Ramos (cell line): ENCODE measurements around the gene BPGM.

Experiments
- in situ Hi-C: fragments of 300-500 bp; cut with MboI; formaldehyde crosslinking; loops from one replicate; pipeline ENCODE4 v1.14.3; 2022; ENCODE audit warnings: low sequenced_read_pairs; ENCODE audit not compliant: unreplicated experiment

BPGM gene

GRCh38 chr7:134646425-134647305, at the start of gene BPGM:
BPGM (plus strand) TSS chr7:134646853; CDS start chr7:134661508, 14,655 bp downstream.
- in situ Hi-C loops: no loop called here

GRCh38 chr7:134599371-134599770, 47.3 kb upstream of the BPGM start:
- in situ Hi-C loops: no loop called here

GRCh38 chr7:134601459-134601858, 45.2 kb upstream of the BPGM start:
- in situ Hi-C loops: loop anchor here (25.0 kb wide), 1 partner anchor 164 kb away; no protein-coding TSS in a partner anchor

- in situ Hi-C loops: loop anchor here (25.0 kb wide), 1 partner anchor 166 kb away; no protein-coding TSS in a partner anchor
These were observed 43.7 kb upstream of the BPGM start for GRCh38 chr7:134602881-134603451.

GRCh38 chr7:134605978-134606923, 40.4 kb upstream of the BPGM start:
- in situ Hi-C loops: loop anchor here (25.0 kb wide), 1 partner anchor 169 kb away; no protein-coding TSS in a partner anchor

GRCh38 chr7:134611611-134612151, 35.0 kb upstream of the BPGM start:
- in situ Hi-C loops: loop anchor here (25.0 kb wide), 1 partner anchor 174 kb away; no protein-coding TSS in a partner anchor

GRCh38 chr7:134612197-134612596, 34.5 kb upstream of the BPGM start:
- in situ Hi-C loops: loop anchor here (25.0 kb wide), 1 partner anchor 175 kb away; no protein-coding TSS in a partner anchor

- in situ Hi-C loops: loop anchor here (25.0 kb wide), 1 partner anchor 176 kb away; no protein-coding TSS in a partner anchor
These were observed 32.9 kb upstream of the BPGM start for GRCh38 chr7:134613623-134614347.

- in situ Hi-C loops: loop anchor here (25.0 kb wide), 1 partner anchor 179 kb away; no protein-coding TSS in a partner anchor
These were observed 30.0 kb upstream of the BPGM start for GRCh38 chr7:134616611-134617010.

DNA sequence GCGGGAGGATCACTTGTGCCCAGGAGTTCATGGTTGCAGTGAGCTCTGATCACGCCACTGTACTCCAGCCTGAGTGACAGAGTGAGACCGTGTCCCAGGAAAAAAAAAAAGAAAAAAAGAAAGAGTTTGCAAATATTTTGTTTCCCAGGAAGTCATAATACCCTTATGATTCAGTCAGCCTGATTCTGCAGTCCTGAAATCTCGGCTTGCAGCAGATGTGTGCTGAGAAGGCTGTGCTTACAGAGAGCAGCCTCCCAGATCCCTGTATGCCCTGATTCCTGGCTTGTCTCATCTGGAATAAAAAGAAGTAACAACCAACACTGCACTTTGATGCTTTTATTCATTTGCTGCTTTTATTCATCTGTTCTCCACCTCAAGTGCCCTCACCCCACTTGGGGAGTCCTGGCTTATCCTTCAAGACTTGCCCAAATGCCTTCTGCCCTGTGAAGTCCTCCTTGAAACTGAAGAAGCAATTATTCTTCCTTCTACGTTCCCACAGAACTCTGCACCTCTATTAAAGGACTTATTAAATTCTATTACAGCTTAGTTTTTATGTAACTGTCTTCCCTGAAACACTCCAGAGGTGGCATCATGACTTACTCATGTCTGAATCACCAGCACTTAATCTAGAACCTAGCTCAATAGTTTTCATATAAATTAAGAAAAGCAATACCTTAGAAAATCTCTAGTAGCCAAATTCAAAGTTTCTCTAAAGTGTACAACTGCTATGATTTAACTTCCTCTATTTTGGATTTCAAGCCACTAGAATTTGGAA, 27.7 kb upstream of the BPGM start:
- in situ Hi-C loops: loop anchor here (25.0 kb wide), 1 partner anchor 182 kb away; no protein-coding TSS in a partner anchor

DNA sequence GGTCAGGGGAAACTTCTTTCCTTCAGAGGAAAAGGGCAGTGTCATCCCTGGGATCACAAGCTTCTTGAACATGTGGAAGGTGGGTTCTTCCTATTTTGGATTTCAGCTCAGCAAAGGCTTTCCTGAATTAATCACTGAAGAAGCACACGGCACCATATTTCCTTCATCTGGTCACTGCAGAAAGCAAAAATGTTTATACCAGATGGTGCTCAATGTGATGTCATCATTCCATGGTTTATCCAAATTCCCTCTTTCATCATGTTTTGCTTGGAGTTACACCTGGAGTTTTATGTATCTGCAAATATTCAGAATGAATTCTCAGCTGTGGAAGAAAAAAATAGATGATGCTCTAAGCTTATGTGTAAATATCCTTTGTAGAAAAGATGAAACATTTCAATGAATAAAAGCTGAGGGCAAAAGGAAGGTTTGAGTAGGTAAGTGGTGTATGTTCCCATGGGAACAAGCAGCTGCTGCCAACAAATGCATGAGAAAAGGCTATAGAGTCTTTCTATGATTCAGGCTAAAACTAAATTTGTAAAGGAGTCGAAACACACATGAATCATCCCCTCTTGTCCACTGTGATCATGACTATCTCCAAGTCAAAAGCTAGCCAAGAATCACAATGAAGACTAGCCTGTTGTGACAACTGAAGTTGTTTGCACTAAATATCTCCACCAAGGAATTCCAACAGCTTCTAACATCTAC, 26.9 kb upstream of the BPGM start:
- in situ Hi-C loops: loop anchor here (25.0 kb wide), 1 partner anchor 182 kb away; no protein-coding TSS in a partner anchor

DNA sequence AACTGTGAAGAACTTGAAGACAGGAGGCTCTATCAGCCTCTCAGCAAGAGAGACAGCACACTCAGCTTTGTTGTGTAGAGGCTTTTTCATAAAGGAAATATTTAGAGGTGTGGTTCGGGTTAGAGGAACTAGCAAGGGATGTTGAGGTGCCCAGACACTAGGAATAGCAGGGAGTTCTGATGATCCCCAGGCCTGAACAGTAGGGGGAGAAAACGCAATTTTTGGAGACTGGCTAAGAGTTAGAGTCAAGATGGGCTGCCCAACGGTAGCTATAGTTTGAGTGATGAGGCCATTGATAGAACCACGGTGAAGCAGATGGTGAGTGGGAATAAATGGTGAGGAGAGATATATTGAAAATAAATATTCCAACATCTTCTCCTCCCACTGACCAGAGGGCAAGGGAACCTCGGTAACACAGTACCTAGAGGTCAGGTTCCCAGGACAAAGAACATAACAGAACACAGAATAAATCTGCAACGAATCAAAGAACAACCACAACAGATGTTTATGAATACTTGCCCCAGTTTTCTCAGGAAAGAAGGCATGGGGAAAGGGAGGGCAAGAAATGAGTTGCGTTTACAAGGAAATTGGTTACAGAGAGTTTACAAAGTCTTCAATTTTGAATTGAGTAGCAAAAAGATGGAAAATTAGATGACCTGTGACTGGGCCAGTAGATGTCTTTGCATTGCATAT, 24.2 kb upstream of the BPGM start:
- in situ Hi-C loops: loop anchor here (25.0 kb wide), 1 partner anchor 185 kb away; no protein-coding TSS in a partner anchor

DNA sequence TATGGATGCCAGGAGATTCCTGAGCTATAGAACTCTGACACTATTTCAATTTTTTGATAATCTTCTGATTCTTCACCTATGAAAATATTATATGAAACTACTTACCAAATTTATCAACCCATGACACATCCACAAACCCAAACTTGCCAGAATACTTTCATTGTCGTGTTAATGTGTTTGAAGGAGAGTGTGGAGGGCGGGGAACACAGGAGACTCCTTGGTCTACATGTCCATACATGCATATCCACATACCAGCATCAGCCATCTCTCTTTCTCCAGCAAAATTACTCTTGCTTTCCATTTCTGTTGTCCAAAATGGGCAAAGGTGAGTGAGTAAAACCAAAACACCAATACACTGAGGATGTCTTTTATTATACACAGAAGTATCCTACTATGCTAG, 23.5 kb upstream of the BPGM start:
- in situ Hi-C loops: loop anchor here (25.0 kb wide), 1 partner anchor 186 kb away; no protein-coding TSS in a partner anchor

GRCh38 chr7:134625550-134625949, 21.1 kb upstream of the BPGM start:
- in situ Hi-C loops: no loop called here

DNA sequence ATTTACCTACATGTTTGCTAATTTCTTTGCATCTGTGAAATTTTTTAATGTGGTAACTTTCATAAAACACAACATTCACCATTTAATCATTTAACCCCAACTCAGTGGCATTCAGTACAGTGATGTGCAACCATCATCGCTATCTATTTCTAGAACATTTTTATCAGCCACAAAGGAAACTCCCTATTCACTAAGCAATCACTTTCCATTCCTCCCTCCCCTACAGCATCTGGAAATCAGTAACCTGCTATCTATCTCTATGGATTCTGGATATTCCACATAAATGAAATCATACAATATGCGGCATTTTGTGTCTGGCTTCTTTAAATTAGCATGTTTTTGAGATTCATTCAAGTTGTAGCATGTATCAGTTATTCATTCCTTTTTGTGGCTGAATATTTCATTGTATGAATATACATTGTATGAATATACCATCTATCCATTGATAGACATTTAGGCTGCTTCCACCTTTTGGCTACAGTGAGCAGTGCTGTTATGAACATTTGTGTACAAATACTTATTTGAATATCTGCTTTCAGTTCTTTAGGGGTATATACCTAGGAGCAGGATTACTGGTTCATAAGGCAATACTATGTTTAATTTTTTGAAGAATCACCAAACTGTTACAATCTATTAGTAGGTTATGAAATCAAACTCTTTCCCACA, 19.4 kb upstream of the BPGM start:
- in situ Hi-C loops: no loop called here

- in situ Hi-C loops: no loop called here
These were observed 18.9 kb upstream of the BPGM start for GRCh38 chr7:134627775-134628153.
